ENCODE measurements around the gene USP24. TPM values are rescaled to one million over a fixed set of nuclear protein-coding genes. Genes with fewer than 3 reads are reported as not detected.

Gene USP24
- total and polyA plus RNA-seq, 2 donors (not counting 3 experiments of a cell fraction or from before 2014, with no cell fraction given) = 8.2 to 30.0 TPM

GRCh38 chr1:55120538-55120937 is 94.6 kb downstream of the USP24 start:
- CTCF ChIA-PET = interaction anchor here (1.3 kb wide), 1 partner anchor 8 kb away, joined by 3 read pairs; no protein-coding TSS in a partner anchor
- H3K4me2 ChIP-seq (ENCODE audit: insufficient read depth, low read length) = no peak overlapping the region
- H3K9me1 ChIP-seq (replicated peaks; ENCODE audit: control insufficient read depth, extremely low read depth, insufficient read depth, low read length) = peaks cover 3% of the 10 kb centered on the region
- intact Hi-C loops (cut with micrococcal nuclease) = no loop called here
- peaks cover 28 to 33% of the 10 kb centered on the region in 2 experiments for H3K36me3 ChIP-seq (ENCODE audit: control insufficient read depth in 2 of 2, extremely low read depth in 1 of 2, insufficient read depth in 2 of 2, low read length in 2 of 2)
- FAIRE-seq = no peak
- H3K4me1 ChIP-seq (ENCODE audit: control insufficient read depth, extremely low read depth, insufficient read depth, low read length) = no peaks in the 10 kb centered on the region
- H2AFZ ChIP-seq (ENCODE audit: low read depth, low read length) = no peak overlapping the region
- TF ChIP-seq POLR2A (IDR thresholded peaks at IDR 0.05; ENCODE audit: low read depth, low read length) (no peak), CTCF (IDR thresholded peaks at IDR 0.05; ENCODE audit: extremely low read depth in 1 of 2, insufficient read depth in 1 of 2, low read depth in 1 of 2, low read length in 2 of 2) (no peak), POLR2AphosphoS5 (IDR thresholded peaks at IDR 0.05; ENCODE audit: insufficient read depth, low read depth, low read length) (no peak), GATA2 (IDR thresholded peaks at IDR 0.05; ENCODE audit: insufficient read depth, insufficient read length, low read depth, low read length) (no peak), EZH2 (IDR thresholded peaks at IDR 0.05; ENCODE audit: borderline replicate concordance, low read depth, low read length, severe bottlenecking) (no peak), JUN (IDR thresholded peaks at IDR 0.05; ENCODE audit: borderline replicate concordance, insufficient read depth, insufficient read length, low read depth) (no peak), MAX (IDR thresholded peaks at IDR 0.05; ENCODE audit: insufficient read depth, insufficient read length) (no peak)
- POLR2A ChIA-PET = no interaction called here
- H3K79me2 ChIP-seq (ENCODE audit: control insufficient read depth, insufficient read depth, low read length) = no peaks in the 10 kb centered on the region
- dilution Hi-C loops (cut with MboI; ENCODE audit: extremely low pct_ligation_motif_present, low sequenced_read_pairs) = no loop called here
- no peaks in the 10 kb centered on the region for H4K20me1 ChIP-seq (replicated peaks; ENCODE audit: control insufficient read depth, extremely low read depth, insufficient read depth, low read length)
- no peaks in the 10 kb centered on the region for H3K9me3 ChIP-seq (replicated peaks; ENCODE audit: control insufficient read depth, insufficient read depth, low read length)
- H3K27me3 ChIP-seq (ENCODE audit: control insufficient read depth in 2 of 2, insufficient read depth in 2 of 2, low read length in 2 of 2) = no peaks in the 10 kb centered on the region
- H3K9ac ChIP-seq (replicated peaks; ENCODE audit: extremely low read depth, insufficient read depth, low read length) = no peak overlapping the region
- H3K27ac ChIP-seq (ENCODE audit: insufficient read depth, low read depth, low read length) = no peak overlapping the region
- no TSS peak for BruUV-seq (replicated peaks)
- no peak for DNase-seq (ENCODE audit: low read depth, low spot score)
- no peak overlapping the region for H3K4me3 ChIP-seq (replicated peaks in 1 of 3; ENCODE audit: insufficient read depth in 1 of 3, low read depth in 1 of 3, low read length in 3 of 3)

Data from endothelial cell of umbilical vein (primary cell).